NCI-H1048 (cell line): ENCODE measurements around the gene ADGRL2.

ENCODE experiments used
- DNase-seq: peaks from one replicate; lab custom pipeline; 2025; lab: John Stamatoyannopoulos, UW

ADGRL2 gene

DNA sequence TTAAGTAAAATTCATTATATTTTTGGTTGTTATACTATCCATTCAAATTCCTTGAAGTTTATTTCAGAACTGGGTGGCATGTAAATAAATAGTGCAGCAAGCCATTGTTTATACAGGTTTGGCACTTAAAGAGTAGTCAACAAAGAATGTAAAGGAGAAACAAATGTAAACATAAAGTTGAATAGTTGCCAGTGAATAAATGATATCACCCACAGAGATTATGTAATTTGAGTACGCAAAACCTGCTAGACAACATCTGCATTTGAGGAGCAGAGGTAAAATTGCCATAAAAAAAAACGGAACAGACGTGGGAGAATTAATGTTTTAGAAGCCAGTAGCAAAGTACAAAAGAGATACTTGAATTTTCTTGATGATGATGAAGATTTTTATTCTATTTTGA is 111.6 kb downstream of the ADGRL2 start:
- no peak for DNase-seq

DNA sequence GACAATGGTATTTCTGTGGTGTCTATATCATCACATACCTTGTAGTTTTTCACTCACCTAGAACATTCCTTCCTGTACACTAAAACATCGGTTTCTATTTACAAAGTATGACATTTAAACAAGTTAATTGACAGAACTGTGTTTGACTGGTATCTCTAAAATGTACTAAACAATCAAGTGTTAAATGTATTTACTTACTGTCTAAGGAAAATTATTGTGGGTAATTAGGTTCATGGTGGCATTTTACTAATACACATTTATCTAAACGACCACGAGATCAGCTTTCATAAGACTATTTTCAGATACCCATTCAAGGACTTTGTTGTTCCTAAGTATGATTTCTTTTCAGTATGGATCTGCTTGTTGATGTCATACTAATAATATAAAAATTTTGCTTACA is 115.2 kb downstream of the ADGRL2 start:
- DNase-seq = no peak

DNA sequence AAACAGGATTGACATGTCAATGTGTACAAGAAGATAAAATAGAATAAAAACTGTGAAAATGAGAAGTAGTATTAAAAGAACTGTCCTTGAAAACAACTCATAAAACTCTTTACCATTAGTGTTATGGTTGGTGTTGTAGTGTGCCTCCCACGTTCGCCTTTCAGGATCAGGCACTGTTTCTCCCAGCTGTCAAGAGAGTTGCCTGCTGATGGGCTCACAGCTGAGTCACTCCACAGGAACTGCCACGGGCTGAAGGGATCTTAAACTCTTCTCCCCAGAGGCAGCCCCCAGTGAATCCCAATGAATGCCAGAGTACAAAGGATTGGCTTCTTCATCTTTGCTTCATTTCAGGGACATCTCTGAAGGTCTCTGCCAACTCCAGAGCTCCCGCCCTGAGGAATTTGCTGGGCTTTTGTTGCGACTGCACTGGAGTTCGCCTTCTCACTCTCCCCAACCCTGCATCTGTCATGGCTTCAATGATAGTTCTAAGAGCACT is 119.6 kb downstream of the ADGRL2 start:
- DNase-seq = no peak

GRCh38 chr1:81920886-81921285 is 120.2 kb downstream of the ADGRL2 start:
- DNase-seq = no peak

- DNase-seq = no peak
Measured at GRCh38 chr1:81921344-81921743, 120.6 kb downstream of the ADGRL2 start.

DNA sequence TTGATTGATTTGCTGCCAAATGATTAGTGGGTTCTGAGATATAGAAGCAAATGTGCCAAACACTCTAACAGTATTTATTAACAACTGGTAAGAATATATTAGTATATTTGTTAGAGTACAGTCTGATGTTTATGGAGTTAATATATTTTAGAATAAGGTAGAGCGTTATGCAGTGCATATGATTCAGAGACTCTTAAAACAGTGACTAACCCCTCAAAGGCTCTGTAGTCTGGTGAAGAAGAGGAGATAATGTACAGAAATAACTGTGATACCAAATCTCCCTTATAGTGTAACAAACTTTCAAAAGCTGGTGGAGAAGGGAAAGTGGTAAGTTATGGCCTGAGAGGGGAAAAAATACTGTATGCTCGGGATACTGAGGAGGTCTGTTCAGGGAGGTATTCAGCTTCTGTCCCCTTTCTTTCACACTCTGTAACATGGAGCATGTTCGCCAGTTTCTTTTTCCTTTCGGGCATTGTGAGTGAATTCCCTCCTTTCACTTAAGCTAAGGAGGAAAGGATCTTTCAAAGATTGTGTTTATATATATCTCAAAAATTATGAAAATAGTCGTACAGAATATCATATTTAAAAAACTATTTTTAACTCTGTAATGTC is 121.2 kb downstream of the ADGRL2 start:
- no peak for DNase-seq

DNA sequence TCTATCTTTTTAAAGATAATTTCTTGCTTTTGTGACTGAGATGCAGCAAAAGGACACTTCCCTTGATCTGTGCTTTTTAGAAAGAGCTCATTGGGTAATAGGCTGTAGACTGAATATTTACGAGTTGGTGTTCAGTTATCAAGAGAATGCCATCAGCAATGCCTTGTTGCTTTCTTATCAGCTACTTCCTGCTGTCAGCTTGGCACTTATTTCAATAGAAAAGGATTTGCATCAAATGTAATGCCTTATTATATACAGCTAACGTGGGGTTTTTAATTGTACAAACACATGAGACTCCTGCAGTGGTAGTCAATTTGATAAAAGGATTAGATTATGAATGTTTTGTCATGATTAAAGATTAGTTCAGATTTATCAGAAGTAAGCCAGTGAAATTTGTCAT is 122.2 kb downstream of the ADGRL2 start:
- no peak for DNase-seq

DNA sequence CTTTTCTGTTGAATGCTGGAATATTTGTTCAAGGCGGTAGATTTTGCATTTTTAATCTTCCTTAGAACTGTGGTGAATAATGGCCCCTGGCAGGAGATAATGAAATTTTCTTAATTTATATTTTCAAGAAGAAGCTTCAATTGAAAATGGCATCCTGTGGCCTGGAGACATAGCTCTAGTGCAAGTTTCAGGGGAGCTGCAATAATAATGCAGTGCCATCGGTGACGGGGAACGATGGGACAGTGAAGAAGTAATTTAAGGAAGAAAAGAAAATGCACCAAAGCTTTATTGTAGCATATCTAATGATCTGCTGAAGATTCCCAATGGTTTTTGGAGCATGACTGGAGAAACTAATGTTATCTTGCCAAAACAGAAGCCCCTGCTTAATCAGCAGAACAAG is 128.4 kb downstream of the ADGRL2 start:
- no peak for DNase-seq

- no peak for DNase-seq
Measured at GRCh38 chr1:81936853-81937252, 136.1 kb downstream of the ADGRL2 start.

DNA sequence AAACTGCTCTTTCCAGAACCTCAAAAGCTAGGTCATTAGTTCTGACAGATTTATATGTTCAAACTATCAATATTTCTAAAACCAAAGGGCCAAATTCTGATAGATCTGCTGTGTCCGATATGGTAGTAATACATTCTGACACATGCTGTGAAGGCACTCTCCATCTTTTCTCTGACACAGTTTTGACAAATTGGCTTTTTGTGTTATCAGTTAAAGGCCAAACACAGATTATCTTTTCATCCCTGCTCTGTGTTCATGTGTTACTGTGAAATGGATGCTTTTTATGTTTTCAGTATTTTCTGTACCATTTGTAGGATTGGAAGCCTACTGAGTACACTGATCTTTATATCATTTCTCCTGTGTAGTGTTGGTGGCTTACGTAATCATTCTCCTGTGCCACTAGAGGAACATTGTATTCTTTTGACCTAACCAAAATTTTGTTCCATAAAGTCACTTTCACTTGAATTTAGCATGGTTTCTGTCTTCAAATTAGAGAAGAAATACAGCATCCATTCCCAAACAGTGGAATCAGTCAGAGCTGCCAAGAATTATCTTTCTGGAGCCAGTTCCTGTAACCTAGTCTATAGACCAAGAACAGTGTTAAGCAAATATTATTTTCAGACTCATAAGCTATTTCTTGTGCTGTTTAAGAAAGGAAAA is 137.2 kb downstream of the ADGRL2 start:
- no peak for DNase-seq

DNA sequence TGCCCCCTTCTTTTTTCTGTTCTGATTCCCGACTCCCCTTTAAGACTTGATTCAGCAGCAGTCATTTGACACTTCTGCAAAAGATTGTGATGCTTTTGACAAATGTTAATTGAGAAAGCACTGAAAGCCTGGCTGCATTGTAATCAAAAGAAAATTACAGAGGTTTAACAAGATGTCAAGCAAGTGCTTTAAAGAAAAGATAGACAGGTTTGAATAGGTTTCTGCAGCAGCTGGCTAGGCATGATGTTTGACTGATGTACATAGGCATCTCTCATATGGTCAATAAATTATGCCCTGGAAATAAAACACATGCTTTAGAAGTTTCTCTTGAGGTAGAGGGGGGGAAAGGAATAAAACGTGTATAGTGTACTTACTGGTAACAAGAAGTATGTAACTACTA is 147.8 kb downstream of the ADGRL2 start:
- no peak for DNase-seq

GRCh38 chr1:81949421-81949820 is 148.7 kb downstream of the ADGRL2 start:
- no peak for DNase-seq

DNA sequence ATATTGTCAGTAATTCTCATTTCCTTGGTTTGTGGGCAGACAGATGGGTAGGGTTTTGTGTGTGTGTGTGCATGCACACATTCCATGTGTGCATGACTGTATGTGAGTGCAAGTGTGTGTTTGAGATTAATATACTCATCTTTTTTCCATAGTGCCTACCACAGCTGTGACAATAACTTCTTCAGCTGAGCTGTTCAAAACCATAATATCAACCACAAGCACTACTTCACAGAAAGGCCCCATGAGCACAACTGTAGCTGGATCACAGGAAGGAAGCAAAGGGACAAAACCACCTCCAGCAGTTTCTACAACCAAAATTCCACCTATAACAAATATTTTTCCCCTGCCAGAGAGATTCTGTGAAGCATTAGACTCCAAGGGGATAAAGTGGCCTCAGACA is 149.3 kb downstream of the ADGRL2 start:
- no peak for DNase-seq

- no peak for DNase-seq
Measured at GRCh38 chr1:81950591-81951244, 150.0 kb downstream of the ADGRL2 start.

DNA sequence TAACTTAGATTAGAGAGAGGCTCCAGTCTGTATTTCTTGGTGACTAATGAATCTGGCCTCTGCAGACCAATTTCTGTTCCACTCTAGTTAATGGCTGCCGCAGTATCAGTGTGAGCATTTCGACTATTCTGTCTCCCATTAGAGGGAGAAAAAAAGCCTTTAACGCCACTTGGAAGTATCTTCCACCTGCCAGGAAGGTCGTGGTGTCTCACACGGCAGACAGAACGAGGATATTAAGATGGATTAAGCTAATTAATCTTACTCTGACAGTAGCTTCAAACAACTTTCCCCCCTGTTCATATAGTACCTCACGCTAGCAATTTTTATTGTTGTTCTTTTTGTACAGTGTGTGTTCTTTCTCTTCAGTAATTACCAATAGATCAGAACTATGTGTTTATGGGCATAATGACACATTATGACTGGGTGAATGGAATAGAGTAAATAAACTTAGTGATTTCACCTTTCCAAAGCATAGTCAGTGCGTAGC is 153.8 kb downstream of the ADGRL2 start:
- DNase-seq = no peak

- peak; percentile 49 for DNase-seq
Measured at GRCh38 chr1:81967951-81968350, 167.2 kb downstream of the ADGRL2 start.

DNA sequence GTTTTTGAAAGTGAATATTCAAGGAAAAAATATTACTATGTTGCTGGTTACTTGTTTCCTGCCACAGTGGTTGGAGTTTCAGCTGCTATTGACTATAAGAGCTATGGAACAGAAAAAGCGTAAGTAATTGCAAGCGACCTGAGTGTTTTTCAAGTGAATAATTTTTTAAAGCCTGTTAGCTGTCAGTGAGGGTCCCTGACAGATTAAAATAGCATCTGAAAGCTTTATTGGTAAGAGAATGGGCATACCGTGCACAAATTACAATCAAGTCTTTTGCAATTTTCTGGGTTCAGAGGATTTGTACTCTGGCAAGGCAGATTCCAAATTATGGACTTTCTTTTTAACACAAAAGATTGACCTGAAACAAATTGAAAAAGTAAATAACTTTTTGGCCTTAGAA is 169.7 kb downstream of the ADGRL2 start:
- DNase-seq = no peak

DNA sequence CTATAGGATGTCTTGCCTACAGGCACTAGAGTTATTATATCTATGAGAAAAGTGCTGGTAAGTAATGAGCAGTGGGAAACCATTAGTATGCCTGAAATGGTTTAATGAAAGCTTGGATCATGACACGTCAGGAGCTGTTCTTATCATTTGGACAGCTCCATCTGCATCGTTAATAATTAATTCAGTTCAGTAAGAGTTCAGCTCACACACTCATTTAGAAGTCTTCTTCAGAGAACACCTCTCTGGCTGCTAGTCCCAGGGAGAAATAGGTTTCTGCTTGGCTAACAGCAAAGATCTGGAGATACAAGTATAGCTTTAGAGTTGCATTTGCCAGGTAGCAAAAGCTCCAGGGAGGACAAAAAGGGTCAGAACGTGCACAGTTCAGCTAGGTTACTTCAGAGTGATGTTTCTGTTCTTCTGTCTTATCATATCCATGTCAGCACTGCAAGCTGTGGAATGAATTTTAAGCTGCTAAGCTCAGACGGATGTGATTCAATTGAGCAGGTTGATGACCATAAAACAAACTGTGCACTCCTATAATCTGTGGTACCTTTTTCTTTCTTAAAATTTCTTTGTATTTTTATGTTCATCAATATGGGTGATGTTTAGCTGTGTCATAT is 173.6 kb downstream of the ADGRL2 start:
- no peak for DNase-seq

DNA sequence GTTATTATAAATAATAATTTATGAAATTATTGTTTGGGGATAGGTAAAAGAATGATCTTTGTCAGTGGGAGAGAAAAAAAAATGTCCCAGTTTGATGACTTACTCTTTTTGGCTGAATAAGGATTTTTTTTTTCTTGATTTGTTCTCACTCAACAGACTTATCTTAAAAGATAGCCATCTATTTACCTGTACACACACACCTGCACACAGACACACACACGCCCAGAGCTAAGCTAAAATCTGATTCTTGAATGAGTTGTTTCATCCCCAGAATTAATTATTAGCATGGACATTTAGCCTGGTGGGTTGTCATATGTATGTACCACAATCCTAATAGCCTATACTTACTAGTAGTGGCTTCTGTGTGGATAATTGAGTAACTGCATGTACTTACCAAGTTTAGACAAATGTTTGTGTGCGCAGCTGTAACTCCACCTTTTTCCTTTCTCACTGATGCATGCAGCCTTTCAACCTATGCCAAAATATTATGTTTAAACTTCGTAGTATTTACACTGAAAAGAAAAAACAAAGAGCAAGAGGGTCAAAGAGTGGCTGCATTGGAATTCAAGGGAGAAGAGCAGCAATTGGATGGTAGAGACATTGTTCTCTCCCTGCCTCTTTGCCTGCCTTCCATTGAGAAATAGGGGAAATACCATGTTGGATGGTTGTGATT is 174.3 kb downstream of the ADGRL2 start:
- no peak for DNase-seq

- no peak for DNase-seq
Measured at GRCh38 chr1:81976539-81976938, 175.8 kb downstream of the ADGRL2 start.

DNA sequence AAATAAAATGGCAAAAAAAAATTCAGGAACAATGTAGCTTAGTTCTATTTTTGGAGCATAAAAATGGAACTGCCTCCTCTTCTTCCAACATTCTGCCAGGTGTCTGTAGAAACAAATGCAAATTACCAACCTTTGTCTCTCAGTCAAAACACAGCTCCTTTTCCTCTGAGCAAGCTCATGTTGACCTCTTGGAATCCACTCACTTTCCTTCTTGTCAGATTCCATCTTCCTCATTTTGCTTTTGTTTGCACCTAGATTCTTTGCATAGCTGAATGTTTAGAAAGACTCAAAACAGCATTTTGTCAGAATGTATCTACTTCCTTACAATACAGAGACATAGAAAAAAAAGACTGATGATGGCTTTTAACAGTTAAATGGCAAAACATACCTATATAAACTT is 178.2 kb downstream of the ADGRL2 start:
- no peak for DNase-seq

DNA sequence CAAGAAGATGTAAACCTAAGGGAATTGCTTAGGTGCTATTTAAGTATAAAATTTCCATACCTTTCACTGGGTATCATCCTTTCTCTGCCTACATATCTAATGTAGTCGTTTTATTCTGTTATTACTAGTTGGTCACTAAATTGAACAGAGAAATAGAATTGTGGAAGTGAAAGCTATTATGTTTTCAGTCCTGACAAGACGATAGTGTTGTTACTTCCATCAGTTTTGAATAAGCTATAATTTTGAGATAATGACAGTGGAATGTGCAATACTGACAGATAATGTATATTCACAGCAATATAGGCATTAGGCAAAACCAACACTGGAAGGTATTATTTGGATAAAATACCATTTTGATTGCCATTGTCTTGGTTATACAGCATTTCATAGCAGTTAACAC is 181.8 kb downstream of the ADGRL2 start:
- no peak for DNase-seq
